Transverse colon (tissue), 4 donors: ENCODE results near the gene PAPOLA. TPM values are rescaled to one million over a fixed set of nuclear protein-coding genes. Genes with fewer than 3 reads are reported as not detected.

Experiments
- DNase-seq: peaks from one replicate; pipeline ENCODE4 v3.0.0-alpha.2; 2019
- H3K27ac ChIP-seq, 4 donors: fragments of 200-600 bp; sonication (generic); 2 replicates each; pipeline ENCODE4 v1.5.1; 2016 to 2018; ENCODE audit warnings: inconsistent platforms in 4 of 4
- H3K27me3 ChIP-seq: fragments of 200-600 bp; sonication (generic); 2 replicates; pipeline ENCODE4 v1.5.1; 2017; ENCODE audit warnings: inconsistent platforms
- H3K36me3 ChIP-seq, 4 donors: fragments of 200-600 bp; sonication (generic); 2 replicates each; pipeline ENCODE4 v1.5.1; 2017 to 2019; ENCODE audit warnings: inconsistent platforms in 4 of 4
- H3K4me1 ChIP-seq, 4 donors: fragments of 200-600 bp; sonication (generic); 2 replicates each; pipeline ENCODE4 v1.5.1; 2017 to 2020; ENCODE audit warnings: inconsistent platforms in 4 of 4
- H3K4me3 ChIP-seq, 4 donors: fragments of 200-600 bp; sonication (generic); 1 replicate in 1 of 4; 2 replicates in 3 of 4; pipeline versions ENCODE4 v1.5.1 to v1.6.1; 2017 to 2019; ENCODE audit warnings: inconsistent platforms in 4 of 4
- H3K9me3 ChIP-seq, 2 donors: fragments of 200-600 bp; sonication (generic); 2 replicates each; pipeline ENCODE4 v1.5.1; 2017 to 2019; ENCODE audit warnings: inconsistent platforms in 2 of 2
- EP300 ChIP-seq: sonication (generic); formaldehyde crosslinking; IDR thresholded peaks from one replicate; pipeline ENCODE4 v1.6.1; 2017; ENCODE audit warnings: antibody characterized with exemption, low read depth
- POLR2A ChIP-seq: fragments of 450-650 bp; IDR thresholded peaks from one replicate; pipeline ENCODE4 v1.6.1; 2016; ENCODE audit warnings: antibody characterized with exemption, mild to moderate bottlenecking, moderate library complexity
- POLR2AphosphoS5 ChIP-seq, 3 donors: sonication (generic); formaldehyde crosslinking; IDR thresholded peaks; one replicate each; pipeline ENCODE4 v1.6.1; 2016; ENCODE audit warnings: antibody characterized with exemption in 3 of 3
- WGBS, 2 donors: methylation state at CpG; one replicate each; pipeline ENCODE4 v1.1.5; 2018; ENCODE audit warnings: low coverage in 1 of 2; 5-methylcytosine and 5-hydroxymethylcytosine counted together
- in situ Hi-C, 4 donors: fragments of 200-750 bp; cut with MboI; loops; one replicate each; pipeline versions ENCODE4 v1.15.0 to v1.15.1; 2017; ENCODE audit warnings: low sequenced_read_pairs in 3 of 4, low pct_ligation_motif_present in 1 of 4, low pct_unique_long_range_greater_than_20kb in 1 of 4
- intact Hi-C: fragments of 100-400 bp; cut with DNase I; formaldehyde crosslinking; loops from one replicate; pipeline ENCODE4 v1.15.1; 2023; ENCODE audit warnings: low total_unique reads
- total RNA-seq, 4 donors: library from RNA; depleted of rRNA; stranded (reverse); fragments of >200 nt; gene quantifications; one replicate each; pipeline ENCODE4 v1.1.0, GENCODE V29; 2016
- TF ChIP-seq, protein P1 (sequence below), 5 experiments: fragments of 200-600 bp in 3 of 5; fragments of 450-650 bp in 2 of 5; sonication (generic) in 3 of 5; IDR thresholded peaks; 1 replicate in 2 of 5; 2 replicates in 3 of 5; pipeline ENCODE4 v1.5.1; 2016 to 2017; ENCODE audit warnings: antibody characterized with exemption in 5 of 5, inconsistent platforms in 3 of 5, mild to moderate bottlenecking in 2 of 5, moderate library complexity in 1 of 5

The PAPOLA gene
- total RNA-seq, 4 donors from 2014 or later: 166 to 231 (median 193) TPM

DNA sequence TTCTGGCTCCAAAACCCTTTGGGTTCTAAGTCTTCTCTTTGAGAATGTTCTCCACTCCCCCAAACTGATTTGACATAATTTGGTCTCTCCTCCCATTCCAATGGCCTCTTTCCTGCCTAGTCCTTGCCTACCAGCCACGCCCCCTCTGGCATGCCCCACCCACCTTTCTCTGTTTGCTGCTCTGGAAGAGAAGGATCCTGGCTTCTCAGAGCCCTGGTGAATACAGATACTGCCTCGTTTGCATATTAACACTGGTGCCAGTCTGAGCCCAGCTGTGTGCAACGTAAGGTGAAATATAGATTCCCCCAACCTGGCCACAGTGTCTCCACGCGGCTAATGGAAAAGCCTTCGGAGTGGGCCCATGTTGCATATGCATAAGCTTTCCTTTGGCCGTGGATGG is 79.7 kb downstream of the PAPOLA start:
- TF ChIP-seq, protein P1, sequence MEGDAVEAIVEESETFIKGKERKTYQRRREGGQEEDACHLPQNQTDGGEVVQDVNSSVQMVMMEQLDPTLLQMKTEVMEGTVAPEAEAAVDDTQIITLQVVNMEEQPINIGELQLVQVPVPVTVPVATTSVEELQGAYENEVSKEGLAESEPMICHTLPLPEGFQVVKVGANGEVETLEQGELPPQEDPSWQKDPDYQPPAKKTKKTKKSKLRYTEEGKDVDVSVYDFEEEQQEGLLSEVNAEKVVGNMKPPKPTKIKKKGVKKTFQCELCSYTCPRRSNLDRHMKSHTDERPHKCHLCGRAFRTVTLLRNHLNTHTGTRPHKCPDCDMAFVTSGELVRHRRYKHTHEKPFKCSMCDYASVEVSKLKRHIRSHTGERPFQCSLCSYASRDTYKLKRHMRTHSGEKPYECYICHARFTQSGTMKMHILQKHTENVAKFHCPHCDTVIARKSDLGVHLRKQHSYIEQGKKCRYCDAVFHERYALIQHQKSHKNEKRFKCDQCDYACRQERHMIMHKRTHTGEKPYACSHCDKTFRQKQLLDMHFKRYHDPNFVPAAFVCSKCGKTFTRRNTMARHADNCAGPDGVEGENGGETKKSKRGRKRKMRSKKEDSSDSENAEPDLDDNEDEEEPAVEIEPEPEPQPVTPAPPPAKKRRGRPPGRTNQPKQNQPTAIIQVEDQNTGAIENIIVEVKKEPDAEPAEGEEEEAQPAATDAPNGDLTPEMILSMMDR (IDR thresholded peaks at IDR 0.05): no peak
- TF ChIP-seq POLR2A (no peak), POLR2AphosphoS5 (IDR thresholded peaks at IDR 0.05) (no peak), EP300 (no peak)
- in situ Hi-C loops: no loop called here
- intact Hi-C loops: loop anchor here (10.0 kb wide), 1 partner anchor 153 kb away; no protein-coding TSS in a partner anchor
- no peaks in the 10 kb centered on the region for H3K9me3 ChIP-seq
- no peak overlapping the region for H3K4me3 ChIP-seq
- no peak overlapping the region for H3K27ac ChIP-seq
- DNase-seq: no peak
- WGBS, 2 donors: 69 to 79% methylated on average over 5 to 7 of the region's 7 CpGs
- H3K27me3 ChIP-seq: peaks cover 37% of the 10 kb centered on the region
- H3K4me1 ChIP-seq: no peaks in the 10 kb centered on the region
- no peaks in the 10 kb centered on the region for H3K36me3 ChIP-seq

- Histone ChIP-seq H3K9me3 (no peaks in the 10 kb centered on the region), H3K4me1 (no peaks in the 10 kb centered on the region), H3K36me3 (no peaks in the 10 kb centered on the region), H3K27ac (no peak overlapping the region), H3K27me3 (peaks cover 43% of the 10 kb centered on the region), H3K4me3 (no peak overlapping the region)
- no peak for DNase-seq
- 55 to 60% methylated on average over 1 to 12 of the region's 12 CpGs for WGBS, 2 donors
- intact Hi-C loops: loop anchor here (10.0 kb wide), 1 partner anchor 152 kb away; no protein-coding TSS in a partner anchor
- in situ Hi-C loops: no loop called here
- TF ChIP-seq, protein P1 (IDR thresholded peaks at IDR 0.05): no peak
- TF ChIP-seq POLR2A (no peak), EP300 (no peak), POLR2AphosphoS5 (IDR thresholded peaks at IDR 0.05) (no peak)
Observed at GRCh38 chr14:96582411-96582961, 80.3 kb downstream of the PAPOLA start.

DNA sequence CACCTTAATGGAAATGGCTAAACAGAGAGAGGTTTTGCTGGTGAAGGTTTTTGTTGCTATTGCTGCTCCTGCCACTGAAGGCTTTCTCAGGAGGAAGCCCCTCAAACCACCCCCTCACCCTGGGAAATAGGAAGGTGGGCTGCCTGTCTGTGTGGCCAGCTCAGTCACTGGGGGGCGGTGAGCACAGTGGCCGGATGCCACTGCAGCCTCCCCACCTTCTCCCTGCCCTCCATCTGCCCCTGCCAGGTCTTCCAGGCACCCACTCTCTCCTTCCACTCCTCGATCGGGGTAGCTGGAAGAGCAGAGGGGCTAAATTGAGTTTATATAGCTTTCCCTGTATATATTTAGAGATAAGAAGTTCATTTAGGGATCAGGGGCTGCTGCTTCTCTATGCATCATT is 80.8 kb downstream of the PAPOLA start:
- no peaks in the 10 kb centered on the region for H3K4me1 ChIP-seq
- WGBS, 2 donors: 48% methylated on average over 4 of the region's 4 CpGs; no CpG with 5 or more reads in 1 of the 2 donors
- no peak overlapping the region for H3K4me3 ChIP-seq
- intact Hi-C loops: loop anchor here (10.0 kb wide), 1 partner anchor 152 kb away; no protein-coding TSS in a partner anchor
- H3K36me3 ChIP-seq: no peaks in the 10 kb centered on the region
- TF ChIP-seq POLR2A (no peak), EP300 (no peak), POLR2AphosphoS5 (IDR thresholded peaks at IDR 0.05) (no peak)
- TF ChIP-seq, protein P1 (IDR thresholded peaks at IDR 0.05): no peak
- in situ Hi-C loops: no loop called here
- no peak for DNase-seq
- H3K27me3 ChIP-seq: peaks cover 47% of the 10 kb centered on the region
- H3K9me3 ChIP-seq: no peaks in the 10 kb centered on the region
- H3K27ac ChIP-seq: no peak overlapping the region

- in situ Hi-C loops (no loop called here), intact Hi-C loops (loop anchor here (10.0 kb wide), 1 partner anchor 151 kb away; no protein-coding TSS in a partner anchor)
- WGBS, 2 donors: 67% methylated on average over 10 of the region's 10 CpGs; no CpG with 5 or more reads in 1 of the 2 donors
- Histone ChIP-seq H3K9me3 (no peaks in the 10 kb centered on the region), H3K4me3 (no peak overlapping the region), H3K27me3 (peaks cover 50% of the 10 kb centered on the region), H3K27ac (no peak overlapping the region), H3K36me3 (no peaks in the 10 kb centered on the region), H3K4me1 (no peaks in the 10 kb centered on the region)
- DNase-seq: no peak
- TF ChIP-seq POLR2A (no peak), EP300 (no peak), POLR2AphosphoS5 (IDR thresholded peaks at IDR 0.05) (no peak)
- TF ChIP-seq, protein P1 (IDR thresholded peaks at IDR 0.05): no peak
Observed at GRCh38 chr14:96583569-96584041, 81.4 kb downstream of the PAPOLA start.
